NCI-H460 (cell line): ENCODE results near the gene UNC5A. TPM values are rescaled to one million over a fixed set of nuclear protein-coding genes. Genes with fewer than 3 reads are reported as not detected.

Experiments used
- DNase-seq: peaks from one replicate; pipeline ENCODE4 v3.0.0-alpha.2; 2016; ENCODE audit warnings: low read depth; ENCODE audit errors: extremely low read depth
- total RNA-seq: library from RNA; depleted of rRNA; stranded (reverse); fragments of >200 nt; shearing (Covaris generic); gene quantifications from 2 replicates; pipeline ENCODE4 v1.2.3, GENCODE V29; 2014

UNC5A gene
- total RNA-seq, 1 experiment from 2014 or later: not detected

DNA sequence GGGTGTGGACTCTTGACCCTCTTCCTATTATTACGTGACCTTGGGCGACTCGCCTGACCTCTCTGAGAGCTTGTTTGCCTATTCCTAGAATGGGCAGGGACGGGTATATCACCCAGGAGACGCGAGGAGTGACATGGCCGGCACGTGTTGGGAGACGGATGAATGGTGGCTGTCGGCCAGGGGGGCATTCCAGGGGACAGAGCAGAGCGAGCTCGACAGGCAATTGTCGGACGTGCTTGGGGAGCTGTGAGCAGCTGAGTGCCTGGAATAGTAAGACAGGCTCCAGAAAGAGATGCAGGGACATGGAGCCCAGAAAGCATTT is 29.3 kb upstream of the UNC5A start:
- DNase-seq: no peak

DNA sequence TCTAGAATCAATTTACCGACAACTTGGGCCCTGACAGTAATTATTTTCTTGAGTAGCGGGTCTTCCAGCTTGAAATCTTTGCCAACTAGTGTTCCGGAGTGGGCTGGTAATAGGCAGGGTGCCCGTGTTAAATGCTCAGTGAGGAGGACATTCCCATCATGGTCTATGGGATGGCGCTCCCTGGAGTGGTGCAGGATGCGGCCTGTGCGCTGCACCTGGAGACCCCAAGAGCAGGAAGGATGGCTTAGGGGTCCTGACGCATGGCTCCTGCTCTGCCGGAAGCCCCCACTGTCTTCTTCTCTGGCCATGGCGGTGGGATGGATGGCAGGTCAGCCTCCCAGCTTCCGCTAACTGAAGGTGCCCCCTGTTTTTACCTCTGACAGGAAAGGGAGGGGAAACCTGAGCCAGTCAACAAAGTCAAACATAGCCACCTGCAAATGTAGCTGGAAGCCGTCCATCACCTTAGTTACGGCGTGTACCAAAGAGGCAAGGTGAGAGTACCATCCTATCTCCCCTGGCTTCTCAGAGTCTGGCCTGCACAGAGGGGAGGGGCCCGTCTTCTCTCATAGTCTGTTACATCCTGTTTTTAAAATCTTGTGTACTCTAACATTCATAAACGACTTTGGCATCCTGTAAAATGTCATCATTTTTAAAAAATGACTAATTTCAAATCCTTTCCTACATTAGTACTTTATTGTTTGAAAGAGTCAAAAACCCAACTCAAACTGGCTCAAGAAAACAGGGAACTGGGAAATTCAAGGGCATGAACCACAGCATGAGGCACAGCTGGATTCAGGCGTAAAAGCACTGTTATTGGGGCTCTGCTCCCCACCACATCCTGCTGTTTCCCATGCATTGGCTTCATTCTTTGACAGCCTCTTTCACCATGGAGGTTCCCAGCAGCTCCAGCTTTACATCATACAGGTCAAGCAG is 28.5 kb upstream of the UNC5A start:
- DNase-seq: no peak

DNA sequence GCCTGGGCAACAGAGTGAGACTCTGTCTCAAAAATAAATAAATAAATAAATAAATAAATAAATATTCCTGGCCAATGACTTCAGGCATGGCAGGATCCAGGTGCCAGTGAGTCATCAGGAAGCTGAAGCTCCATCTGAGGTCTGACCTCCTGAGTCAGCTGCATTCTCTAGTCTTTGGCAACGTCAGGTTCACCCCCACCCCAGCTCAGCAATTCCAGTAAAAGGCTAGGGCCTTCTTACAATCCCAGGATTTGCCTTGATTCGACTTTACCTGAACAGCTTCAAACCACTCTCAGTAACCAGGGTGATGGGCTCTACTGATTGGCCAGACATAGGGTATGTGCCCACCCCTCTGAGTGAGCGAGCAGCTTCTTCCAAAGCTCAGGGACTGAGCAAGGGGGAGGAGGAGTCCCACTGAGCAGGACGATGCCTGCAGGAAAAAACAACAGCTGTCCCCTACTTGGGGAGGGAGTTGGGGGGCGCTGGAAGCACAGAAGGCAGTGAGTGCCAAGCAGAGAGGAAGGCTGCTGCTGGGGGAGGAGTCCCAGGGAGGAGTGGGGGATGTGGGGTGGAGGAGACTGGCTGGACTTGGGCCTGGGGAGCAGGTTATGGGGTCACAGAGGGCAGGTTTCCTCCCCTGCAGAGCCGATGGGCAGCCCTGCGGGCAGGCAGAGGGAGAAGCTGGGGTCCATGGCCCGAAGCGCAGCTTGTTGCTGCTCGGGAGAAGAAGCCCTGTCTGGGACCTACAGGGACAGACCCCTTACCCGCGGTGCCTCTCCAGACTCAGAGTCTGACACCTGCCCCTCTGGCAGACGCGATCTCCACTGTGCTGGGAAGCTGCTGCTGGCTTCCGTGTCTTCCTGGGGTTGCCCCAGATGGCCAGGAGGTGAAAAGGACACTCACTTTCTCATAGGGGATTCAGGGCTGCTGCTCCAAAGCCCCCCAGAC is 25.9 kb upstream of the UNC5A start:
- peak; percentile 23 for DNase-seq

DNA sequence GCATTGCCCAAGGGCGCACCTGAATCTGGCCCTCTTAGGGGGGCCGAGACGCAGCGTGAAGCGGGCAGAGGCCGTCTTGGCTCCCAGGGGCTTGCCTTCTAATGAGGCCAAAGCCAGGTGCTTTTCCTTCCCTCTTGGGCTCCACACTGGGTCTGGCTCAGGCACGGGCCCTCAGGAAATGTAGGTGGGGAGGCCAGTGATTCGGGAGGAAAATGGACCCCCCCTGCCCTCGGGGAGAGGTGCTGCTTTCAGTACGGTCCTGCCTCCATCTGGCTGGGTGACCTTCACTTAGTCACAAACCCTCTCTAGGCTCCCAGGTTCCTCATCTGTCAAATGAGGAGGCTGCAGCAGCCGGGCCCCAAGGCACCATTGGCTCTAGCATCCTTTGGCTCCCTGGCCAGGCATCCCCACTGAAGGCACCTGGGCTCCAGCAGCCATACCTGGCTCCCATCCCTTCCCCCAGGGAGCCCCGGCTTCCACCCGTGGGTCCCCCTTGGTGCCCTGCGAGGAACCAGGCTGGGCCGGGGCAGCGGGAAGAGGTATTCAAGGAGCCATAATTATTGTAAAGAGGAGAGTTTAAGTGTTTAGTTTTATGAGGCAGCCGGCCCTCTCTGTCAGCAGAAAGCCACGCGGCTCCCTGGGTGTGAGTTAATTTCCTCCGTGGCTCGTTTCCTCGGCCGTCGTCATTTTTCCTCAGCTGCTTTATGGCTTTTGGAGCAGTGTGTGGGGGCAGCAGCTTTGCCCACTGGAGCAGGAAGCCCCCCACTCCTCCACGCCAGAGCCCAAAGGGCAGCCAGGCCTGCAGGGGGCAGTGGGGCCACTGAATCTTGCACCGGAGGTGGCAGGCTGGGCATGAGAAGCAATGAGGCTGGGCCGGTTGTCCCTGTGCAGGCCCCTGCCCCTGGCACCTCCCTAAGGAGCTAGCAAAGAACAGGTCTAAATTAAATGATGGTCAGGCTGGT is 24.9 kb upstream of the UNC5A start:
- DNase-seq: no peak

- DNase-seq: no peak
Observed at GRCh38 chr5:176787676-176788075, 22.7 kb upstream of the UNC5A start.

DNA sequence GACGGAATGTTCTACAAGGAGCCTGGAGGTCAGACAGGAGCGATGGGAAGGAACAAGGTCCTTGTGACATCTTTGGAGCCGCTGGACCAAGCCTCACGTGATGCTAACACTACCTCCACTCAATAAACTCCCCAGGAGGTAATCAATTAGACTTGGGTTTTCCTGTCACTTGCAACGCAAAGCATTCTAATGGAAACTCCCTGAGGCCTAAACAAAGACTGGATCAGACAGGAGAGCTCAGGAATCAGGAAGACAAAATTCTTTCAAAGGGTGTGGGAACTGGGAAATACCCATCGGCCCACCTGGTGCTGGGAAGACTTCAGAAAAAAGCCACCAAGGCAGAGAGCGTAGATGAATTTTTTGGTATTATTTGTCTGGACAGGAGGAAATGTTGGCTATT is 22.3 kb upstream of the UNC5A start:
- no peak for DNase-seq

GRCh38 chr5:176788941-176789872 is 21.2 kb upstream of the UNC5A start:
- no peak for DNase-seq

- DNase-seq: no peak
Observed at GRCh38 chr5:176789873-176790615, 20.3 kb upstream of the UNC5A start.

DNA sequence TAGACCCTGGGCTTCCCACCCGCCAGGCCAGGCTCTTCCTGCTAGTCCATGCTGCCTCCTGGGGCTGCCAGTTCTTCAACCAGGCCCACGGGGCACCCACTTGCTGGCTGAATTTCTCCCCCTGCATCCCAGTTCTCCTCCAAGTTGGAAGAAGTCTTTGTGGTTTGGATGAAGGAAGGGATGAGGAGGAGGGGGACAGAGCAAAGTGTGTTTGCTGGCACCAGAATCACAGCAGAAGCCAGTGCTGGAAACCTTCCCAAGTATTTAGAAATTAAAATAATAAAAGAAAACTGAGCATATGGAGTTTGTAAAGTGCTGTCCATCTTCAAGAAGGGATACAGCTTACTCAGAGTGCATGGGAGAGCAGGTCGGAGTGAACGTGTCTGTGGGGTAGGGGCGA is 19.4 kb upstream of the UNC5A start:
- DNase-seq: no peak

- no peak for DNase-seq
Observed at GRCh38 chr5:176792655-176793342, 17.6 kb upstream of the UNC5A start.

DNA sequence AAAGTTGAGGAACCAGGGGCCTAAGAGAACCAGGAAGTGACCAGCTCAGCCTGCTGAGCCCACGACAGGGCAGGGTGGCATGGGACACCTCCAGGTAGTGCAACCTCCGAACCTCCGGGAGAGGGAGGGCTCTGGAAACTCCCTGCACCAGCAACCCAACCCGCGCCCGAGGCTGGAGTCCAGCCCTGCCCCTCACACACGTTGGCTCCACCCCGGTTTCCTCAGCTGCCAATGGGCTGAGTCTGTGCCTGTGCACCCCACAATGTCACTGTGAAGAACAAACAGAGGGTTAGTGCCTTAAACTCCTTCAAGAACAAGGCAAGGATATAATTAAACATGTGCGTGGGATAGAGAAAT is 17.0 kb upstream of the UNC5A start:
- DNase-seq: no peak

- DNase-seq: no peak
Observed at GRCh38 chr5:176793736-176794135, 16.6 kb upstream of the UNC5A start.

- no peak for DNase-seq
Observed at GRCh38 chr5:176794509-176794908, 15.8 kb upstream of the UNC5A start.

- DNase-seq: no peak
Observed at GRCh38 chr5:176796411-176796810, 13.9 kb upstream of the UNC5A start.

- no peak for DNase-seq
Observed at GRCh38 chr5:176796970-176797369, 13.4 kb upstream of the UNC5A start.

DNA sequence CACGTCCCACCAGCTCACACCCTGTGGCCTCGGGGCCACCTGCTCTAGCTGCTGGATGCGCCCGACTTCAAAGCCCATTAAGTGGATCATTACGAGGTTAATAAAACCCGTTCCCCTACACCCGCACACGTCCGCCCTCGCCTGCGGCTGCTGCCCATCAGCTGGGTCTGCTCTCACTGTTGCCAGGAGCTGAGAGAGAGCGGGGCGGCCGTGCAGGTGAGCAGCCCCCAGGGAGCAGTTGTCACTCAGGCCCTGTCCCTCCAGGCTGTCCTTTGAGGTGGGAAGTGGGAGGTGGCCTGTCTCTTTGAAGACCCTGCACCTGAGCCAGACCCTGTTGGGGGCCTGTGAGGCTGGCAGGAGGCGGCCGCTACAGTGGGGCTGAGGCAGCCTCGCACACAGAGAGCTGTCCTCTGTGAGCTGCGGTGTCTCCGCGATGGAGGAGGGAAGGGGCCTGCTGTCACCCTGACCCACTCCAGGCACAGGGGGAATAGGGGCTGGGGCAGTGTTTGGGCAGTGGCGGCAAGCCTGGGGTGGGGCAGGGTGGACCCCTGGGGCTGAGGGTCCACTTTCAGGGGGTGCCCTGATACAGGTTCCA is 12.8 kb upstream of the UNC5A start:
- DNase-seq: no peak

DNA sequence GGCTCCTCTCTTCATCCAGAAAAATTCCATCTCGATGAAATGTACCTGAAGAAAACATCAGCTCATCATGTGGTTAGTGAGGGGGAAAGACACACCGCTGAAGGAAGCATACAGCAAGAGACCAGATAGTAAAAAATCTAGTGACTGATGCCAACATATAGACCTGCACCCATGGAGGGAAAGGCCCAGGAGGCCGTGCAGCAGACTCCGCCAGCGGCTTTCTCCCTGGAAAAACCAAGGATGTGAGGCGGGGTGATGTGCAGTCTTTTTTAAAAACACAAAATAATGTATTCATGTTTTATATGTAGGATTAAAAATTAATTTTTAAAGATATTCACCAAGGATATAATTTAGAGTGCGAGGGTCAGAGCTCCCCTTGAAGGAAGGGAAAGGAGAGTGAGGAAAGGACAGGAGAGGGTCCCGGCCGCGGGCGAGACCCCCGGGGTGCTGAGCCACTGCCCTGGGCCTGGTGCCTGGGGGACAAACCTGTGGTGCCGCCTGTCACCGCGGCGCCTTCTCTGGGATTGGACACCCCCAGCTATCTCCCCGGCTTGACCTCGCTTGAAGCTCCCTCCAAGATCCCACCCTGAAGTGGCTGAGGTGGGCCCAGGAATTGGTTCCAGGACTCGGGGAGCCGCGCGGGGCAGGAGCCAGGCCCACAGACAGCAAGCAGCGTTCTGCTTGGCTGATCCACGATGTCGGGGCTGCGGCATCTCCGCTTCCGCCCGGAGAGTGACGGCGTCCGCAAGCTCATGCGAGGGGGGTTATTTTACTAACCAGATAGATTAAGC is 12.1 kb upstream of the UNC5A start:
- no peak for DNase-seq
